CD8-positive, alpha-beta memory T cell (primary cell): Measurements from ENCODE around the gene PLEKHA4. TPM values are rescaled to one million over a fixed set of nuclear protein-coding genes. Genes with fewer than 3 reads are reported as not detected.

ENCODE experiments used
- CTCF ChIA-PET: fragments of 350-600 bp; sonication (Branson Sonifier 250); formaldehyde crosslinking; loops from one replicate; lab custom pipeline; 2021; ENCODE audit warnings: antibody characterized with exemption; lab: Charles Lee
- POLR2A ChIA-PET: fragments of 350-600 bp; sonication (Branson Sonifier 250); formaldehyde crosslinking; loops from one replicate; lab custom pipeline; 2021; ENCODE audit warnings: antibody characterized with exemption; lab: Charles Lee
- DNase-seq, 5 donors: peaks; one replicate each; pipeline versions ENCODE4 v3.0.0 to v3.0.0-alpha.2; 2020 to 2022; ENCODE audit warnings: mixed read lengths in 1 of 5
- H3K27ac ChIP-seq: one replicate; pipeline ENCODE4 v1.7.0; 2013; ENCODE audit warnings: low read depth, mild to moderate bottlenecking, low read length, moderate library complexity
- H3K27me3 ChIP-seq: 2 replicates; pipeline ENCODE4 v1.7.0; 2013; ENCODE audit warnings: low read length, mild to moderate bottlenecking; ENCODE audit not compliant: insufficient read depth, poor library complexity, severe bottlenecking
- H3K36me3 ChIP-seq: 2 replicates; pipeline ENCODE4 v1.7.0; 2013; ENCODE audit warnings: mild to moderate bottlenecking, low read length, moderate library complexity; ENCODE audit not compliant: insufficient read depth
- H3K4me1 ChIP-seq: 2 replicates; pipeline ENCODE4 v1.7.0; 2013; ENCODE audit warnings: mild to moderate bottlenecking, low read length, moderate library complexity; ENCODE audit not compliant: insufficient read depth
- H3K4me3 ChIP-seq: 2 replicates; pipeline ENCODE4 v1.7.0; 2013; ENCODE audit warnings: mild to moderate bottlenecking, low read length
- H3K9me3 ChIP-seq: 2 replicates; pipeline ENCODE4 v1.7.0; 2013; ENCODE audit warnings: mild to moderate bottlenecking, low read length
- H3K27ac Mint-ChIP-seq, 8 donors: one replicate each; pipeline ENCODE4 v1.8.0; 2020 to 2021; ENCODE audit warnings: mixed read lengths in 8 of 8, mild to moderate bottlenecking in 6 of 8, inconsistent platforms in 3 of 8, moderate library complexity in 3 of 8
- H3K27me3 Mint-ChIP-seq, 2 donors: one replicate each; pipeline ENCODE4 v1.8.0; 2020 to 2021; ENCODE audit warnings: mixed read lengths in 2 of 2, mild to moderate bottlenecking in 1 of 2, moderate library complexity in 1 of 2
- H3K36me3 Mint-ChIP-seq, 3 donors: one replicate each; pipeline ENCODE4 v1.8.0; 2020 to 2021; ENCODE audit warnings: mixed read lengths in 3 of 3, inconsistent platforms in 1 of 3, mild to moderate bottlenecking in 1 of 3
- H3K4me1 Mint-ChIP-seq, 3 donors: one replicate each; pipeline ENCODE4 v1.8.0; 2020 to 2021; ENCODE audit warnings: mixed read lengths in 3 of 3, inconsistent platforms in 1 of 3, mild to moderate bottlenecking in 1 of 3
- H3K4me3 Mint-ChIP-seq, 7 donors: one replicate each; pipeline ENCODE4 v1.8.0; 2020 to 2021; ENCODE audit warnings: mixed read lengths in 7 of 7, mild to moderate bottlenecking in 6 of 7, moderate library complexity in 4 of 7, inconsistent platforms in 2 of 7
- H3K9me3 Mint-ChIP-seq, 5 donors: one replicate each; pipeline ENCODE4 v1.8.0; 2020 to 2022; ENCODE audit warnings: mixed read lengths in 5 of 5, mild to moderate bottlenecking in 3 of 5, moderate library complexity in 2 of 5, inconsistent platforms in 1 of 5
- polyA plus RNA-seq: library from polyadenylated mRNA; unstranded; fragments of 300-500 nt; fragmentation: Illumina TruSeq; gene quantifications from one replicate; pipeline ENCODE4 v1.2.3, GENCODE V29; 2021
- total RNA-seq, 2 experiments: library from RNA; stranded (reverse); gene quantifications; one replicate each; pipeline ENCODE4 v1.2.3, GENCODE V29; 2021

PLEKHA4 gene
- total and polyA plus RNA-seq, 3 experiments from 2014 or later = 2.5 to 4.1 (median 2.7) TPM

GRCh38 chr19:48805452-48805851, 63.0 kb downstream of the PLEKHA4 start:
- H3K9me3 ChIP-seq = no peaks in the 10 kb centered on the region
- no peak overlapping the region for H3K4me3 ChIP-seq
- CTCF ChIA-PET = no interaction called here
- H3K4me1 Mint-ChIP-seq = peaks cover 15% of the 10 kb centered on the region in 3 donors
- H3K36me3 ChIP-seq = no peaks in the 10 kb centered on the region
- H3K9me3 Mint-ChIP-seq = no peaks in the 10 kb centered on the region
- H3K27ac ChIP-seq = no peak overlapping the region
- no peaks in the 10 kb centered on the region for H3K27me3 ChIP-seq
- peaks cover 12% of the 10 kb centered on the region for H3K4me1 ChIP-seq
- H3K36me3 Mint-ChIP-seq = peaks cover 0 to 3% (median 0%) of the 10 kb centered on the region in 3 donors
- POLR2A ChIA-PET = no interaction called here
- no peaks in the 10 kb centered on the region for H3K27me3 Mint-ChIP-seq
- H3K4me3 Mint-ChIP-seq = no peak overlapping the region
- DNase-seq = no peak
- H3K27ac Mint-ChIP-seq = no peak overlapping the region

GRCh38 chr19:48804496-48804895, 63.9 kb downstream of the PLEKHA4 start:
- ChIA-PET POLR2A (interaction anchor here (0.6 kb wide), 1 partner anchor 20 kb away, joined by 6 read pairs; no protein-coding TSS in a partner anchor), CTCF (interaction anchor here (1.6 to 1.7 kb wide), 2 partner anchors 9 to 16 kb away, joined by 4 to 7 read pairs; no protein-coding TSS in a partner anchor)

GRCh38 chr19:48802623-48803022, 65.8 kb downstream of the PLEKHA4 start:
- peaks cover 0 to 2% (median 0%) of the 10 kb centered on the region in 3 donors for H3K4me1 Mint-ChIP-seq
- DNase-seq = no peak
- H3K4me1 ChIP-seq = no peaks in the 10 kb centered on the region
- H3K9me3 ChIP-seq = no peaks in the 10 kb centered on the region
- no peaks in the 10 kb centered on the region for H3K36me3 ChIP-seq
- no peaks in the 10 kb centered on the region for H3K27me3 Mint-ChIP-seq
- no peak overlapping the region for H3K27ac ChIP-seq
- no peaks in the 10 kb centered on the region for H3K27me3 ChIP-seq
- POLR2A ChIA-PET = no interaction called here
- no peak overlapping the region for H3K27ac Mint-ChIP-seq
- H3K9me3 Mint-ChIP-seq = no peaks in the 10 kb centered on the region
- no peak overlapping the region for H3K4me3 ChIP-seq
- H3K4me3 Mint-ChIP-seq = no peak overlapping the region
- peaks cover 0 to 3% (median 0%) of the 10 kb centered on the region in 3 donors for H3K36me3 Mint-ChIP-seq
- CTCF ChIA-PET = interaction anchor here (1.1 to 1.7 kb wide), 4 partner anchors 7 to 40 kb away, joined by 3 to 7 read pairs (median 4); no protein-coding TSS in a partner anchor

More at GRCh38 chr19:48804496-48804895, 63.9 kb downstream of the PLEKHA4 start:
- no peaks in the 10 kb centered on the region for H3K9me3 Mint-ChIP-seq
- no peak overlapping the region for H3K27ac ChIP-seq
- peaks cover 5 to 6% (median 5%) of the 10 kb centered on the region in 3 donors for H3K4me1 Mint-ChIP-seq
- no peaks in the 10 kb centered on the region for H3K36me3 ChIP-seq
- no peaks in the 10 kb centered on the region for H3K27me3 Mint-ChIP-seq
- peaks cover 3% of the 10 kb centered on the region for H3K4me1 ChIP-seq
- no peak overlapping the region for H3K4me3 ChIP-seq
- no peak for DNase-seq
- no peak overlapping the region for H3K27ac Mint-ChIP-seq
- H3K4me3 Mint-ChIP-seq = no peak overlapping the region
- peaks cover 0 to 5% (median 0%) of the 10 kb centered on the region in 3 donors for H3K36me3 Mint-ChIP-seq
- H3K9me3 ChIP-seq = no peaks in the 10 kb centered on the region
- H3K27me3 ChIP-seq = no peaks in the 10 kb centered on the region

GRCh38 chr19:48799358-48800300, 68.8 kb downstream of the PLEKHA4 start:
- no peak overlapping the region for H3K27ac ChIP-seq
- H3K36me3 ChIP-seq = no peaks in the 10 kb centered on the region
- ChIA-PET POLR2A (no interaction called here), CTCF (interaction anchor here (0.9 to 2.3 kb wide), 4 partner anchors 11 to 171 kb away, joined by 3 to 6 read pairs (median 4); partner anchors contain the start of gene HSD17B14)
- Mint-ChIP-seq H3K27ac (peak overlapping the region in 1 of 8 donors; percentile 29), H3K27me3 (no peaks in the 10 kb centered on the region), H3K36me3 (peaks cover 0 to 5% (median 0%) of the 10 kb centered on the region in 3 donors), H3K9me3 (no peaks in the 10 kb centered on the region), H3K4me1 (peaks cover 5 to 11% (median 8%) of the 10 kb centered on the region in 3 donors), H3K4me3 (no peak overlapping the region)
- peaks cover 5% of the 10 kb centered on the region for H3K4me1 ChIP-seq
- H3K4me3 ChIP-seq = no peak overlapping the region
- DNase-seq = no peak
- no peaks in the 10 kb centered on the region for H3K27me3 ChIP-seq
- H3K9me3 ChIP-seq = no peaks in the 10 kb centered on the region

GRCh38 chr19:48798937-48799336, 69.5 kb downstream of the PLEKHA4 start:
- Mint-ChIP-seq H3K36me3 (peaks cover 0 to 5% (median 0%) of the 10 kb centered on the region in 3 donors), H3K4me1 (peaks cover 5 to 14% (median 8%) of the 10 kb centered on the region in 3 donors), H3K4me3 (no peak overlapping the region), H3K27me3 (no peaks in the 10 kb centered on the region), H3K9me3 (no peaks in the 10 kb centered on the region), H3K27ac (peak overlapping the region in 1 of 8 donors; percentile 54)
- Histone ChIP-seq H3K4me3 (no peak overlapping the region), H3K27me3 (no peaks in the 10 kb centered on the region), H3K4me1 (peaks cover 6% of the 10 kb centered on the region), H3K27ac (no peak overlapping the region), H3K9me3 (no peaks in the 10 kb centered on the region), H3K36me3 (no peaks in the 10 kb centered on the region)
- no peak for DNase-seq
- ChIA-PET POLR2A (no interaction called here), CTCF (interaction anchor here (0.7 to 2.3 kb wide), 4 partner anchors 11 to 172 kb away, joined by 3 to 6 read pairs (median 4); partner anchors contain the start of gene HSD17B14)

GRCh38 chr19:48797103-48797502, 71.3 kb downstream of the PLEKHA4 start:
- no peaks in the 10 kb centered on the region for H3K36me3 ChIP-seq
- DNase-seq = no peak
- no peaks in the 10 kb centered on the region for H3K9me3 Mint-ChIP-seq
- peaks cover 0 to 5% (median 0%) of the 10 kb centered on the region in 3 donors for H3K36me3 Mint-ChIP-seq
- H3K4me3 ChIP-seq = no peak overlapping the region
- ChIA-PET POLR2A (no interaction called here), CTCF (interaction anchor here (1.1 kb wide), 1 partner anchor 9 kb away, joined by 3 read pairs; no protein-coding TSS in a partner anchor)
- H3K4me1 ChIP-seq = peaks cover 6% of the 10 kb centered on the region
- no peaks in the 10 kb centered on the region for H3K27me3 Mint-ChIP-seq
- H3K4me1 Mint-ChIP-seq = peaks cover 5 to 14% (median 8%) of the 10 kb centered on the region in 3 donors
- no peak overlapping the region for H3K27ac Mint-ChIP-seq
- no peaks in the 10 kb centered on the region for H3K9me3 ChIP-seq
- H3K4me3 Mint-ChIP-seq = no peak overlapping the region
- no peak overlapping the region for H3K27ac ChIP-seq
- no peaks in the 10 kb centered on the region for H3K27me3 ChIP-seq

- H3K9me3 Mint-ChIP-seq = no peaks in the 10 kb centered on the region
- no peak for DNase-seq
- no peak overlapping the region for H3K27ac Mint-ChIP-seq
- peaks cover 5 to 14% (median 8%) of the 10 kb centered on the region in 3 donors for H3K4me1 Mint-ChIP-seq
- H3K27me3 Mint-ChIP-seq = no peaks in the 10 kb centered on the region
- ChIA-PET CTCF (interaction anchor here (1.0 to 3.6 kb wide), 16 partner anchors 7 to 197 kb away, joined by 3 to 33 read pairs (median 6); partner anchors contain the start of genes FTL, GYS1, HSD17B14 and PPP1R15A), POLR2A (interaction anchor here (0.8 kb wide), 1 partner anchor 11 kb away, joined by 3 read pairs; no protein-coding TSS in a partner anchor)
- no peak overlapping the region for H3K4me3 Mint-ChIP-seq
- H3K27ac ChIP-seq = no peak overlapping the region
- H3K4me1 ChIP-seq = peaks cover 6% of the 10 kb centered on the region
- peaks cover 0 to 5% (median 0%) of the 10 kb centered on the region in 3 donors for H3K36me3 Mint-ChIP-seq
- H3K4me3 ChIP-seq = no peak overlapping the region
- H3K27me3 ChIP-seq = no peaks in the 10 kb centered on the region
- H3K9me3 ChIP-seq = no peaks in the 10 kb centered on the region
- no peaks in the 10 kb centered on the region for H3K36me3 ChIP-seq
These were observed 71.9 kb downstream of the PLEKHA4 start for GRCh38 chr19:48796298-48797083.
